ENCODE results near the gene GRIA4. TPM values are rescaled to one million over a fixed set of nuclear protein-coding genes. Genes with fewer than 3 reads are reported as not detected.

Gene GRIA4
- polyA plus RNA-seq, 1 of the 3 experiments (the other 2 are of a cell fraction) = 0.02 TPM

GRCh38 chr11:105639527-105639926 is 29.7 kb downstream of the GRIA4 start:
- DNase-seq = no peak
- no peaks in the 10 kb centered on the region for H3K36me3 ChIP-seq (replicated peaks in 1 of 2; ENCODE audit: control insufficient read depth in 1 of 2, insufficient read depth in 2 of 2, low read length in 1 of 2)
- no peak overlapping the region for H3K4me2 ChIP-seq
- no peak overlapping the region for H3K9ac ChIP-seq
- no peak overlapping the region for H3K27ac ChIP-seq (ENCODE audit: low read depth in 2 of 2, low read length in 1 of 2)
- WGBS (ENCODE audit: low lambda C conversion rate) = 50% methylated on average over 1 of the region's 1 CpG
- CTCF ChIA-PET = interaction anchor here (1.0 kb wide), 1 partner anchor 223 kb away, joined by 3 read pairs; no protein-coding TSS in a partner anchor
- H3K9me3 ChIP-seq = no peaks in the 10 kb centered on the region
- H3K27me3 ChIP-seq (ENCODE audit: insufficient read depth) = no peaks in the 10 kb centered on the region
- TF ChIP-seq GATA2 (CRISPR knock-in tag; IDR thresholded peaks at IDR 0.05) (peak; percentile 63), RCOR1 (IDR thresholded peaks at IDR 0.05; ENCODE audit: low read length) (0 out of 2 replicates have a peak, but pooled peaks have one; percentile 24), EP300 (IDR thresholded peaks at IDR 0.05; ENCODE audit: borderline replicate concordance in 1 of 2, low read depth in 1 of 2, low read length in 1 of 2) (peak in 1 of 2 experiments; percentile 34; a peak in 1 of 4 replicates), RFX5 (IDR thresholded peaks at IDR 0.05; ENCODE audit: low read length) (no peak)
- no peaks in the 10 kb centered on the region for H3K79me2 ChIP-seq (ENCODE audit: insufficient read depth)
- H2AFZ ChIP-seq (ENCODE audit: low read depth) = no peak overlapping the region
- H3K4me1 ChIP-seq (ENCODE audit: control insufficient read depth in 1 of 2, insufficient read depth in 2 of 2, low read depth in 1 of 2, low read length in 1 of 2) = no peaks in the 10 kb centered on the region; a peak in 1 of 4 replicates
- H4K20me1 ChIP-seq (ENCODE audit: insufficient read depth) = no peaks in the 10 kb centered on the region
- POLR2A ChIA-PET = no interaction called here
- H3K4me3 ChIP-seq (ENCODE audit: low read depth in 2 of 2, low read length in 1 of 2) = no peak overlapping the region
- no peaks in the 10 kb centered on the region for H3K9me2 ChIP-seq
- H3F3A ChIP-seq (replicated peaks; ENCODE audit: insufficient read depth) = no peaks in the 10 kb centered on the region

- Histone ChIP-seq H3K27ac (ENCODE audit: low read depth in 2 of 2, low read length in 1 of 2) (no peak overlapping the region), H3K4me3 (ENCODE audit: low read depth in 2 of 2, low read length in 1 of 2) (no peak overlapping the region), H4K20me1 (ENCODE audit: insufficient read depth) (no peaks in the 10 kb centered on the region), H3K36me3 (replicated peaks in 1 of 2; ENCODE audit: control insufficient read depth in 1 of 2, insufficient read depth in 2 of 2, low read length in 1 of 2) (no peaks in the 10 kb centered on the region), H3F3A (replicated peaks; ENCODE audit: insufficient read depth) (no peaks in the 10 kb centered on the region), H3K4me1 (ENCODE audit: control insufficient read depth in 1 of 2, insufficient read depth in 2 of 2, low read depth in 1 of 2, low read length in 1 of 2) (no peaks in the 10 kb centered on the region; a peak in 1 of 4 replicates), H3K4me2 (no peak overlapping the region), H2AFZ (ENCODE audit: low read depth) (no peak overlapping the region), H3K79me2 (ENCODE audit: insufficient read depth) (no peaks in the 10 kb centered on the region), H3K9me3 (no peaks in the 10 kb centered on the region), H3K9me2 (no peaks in the 10 kb centered on the region), H3K27me3 (ENCODE audit: insufficient read depth) (no peaks in the 10 kb centered on the region), H3K9ac (no peak overlapping the region)
- no peak for DNase-seq
- TF ChIP-seq EZH2phosphoT487 (IDR thresholded peaks at IDR 0.05; ENCODE audit: borderline replicate concordance, low read depth) (no peak), GATA2 (CRISPR knock-in tag; IDR thresholded peaks at IDR 0.05) (no peak), SMC3 (IDR thresholded peaks at IDR 0.05; ENCODE audit: low read depth, low read length) (no peak), USF2 (IDR thresholded peaks at IDR 0.05; ENCODE audit: borderline replicate concordance, low read depth, low read length) (no peak), CTCF (IDR thresholded peaks at IDR 0.05) (no peak), YY1 (IDR thresholded peaks at IDR 0.05; ENCODE audit: low read depth) (no peak)
- POLR2A ChIA-PET = no interaction called here
- CTCF ChIA-PET = no interaction called here
These were observed 31.6 kb downstream of the GRIA4 start for GRCh38 chr11:105641433-105641832.

- Histone ChIP-seq H3K9ac (no peak overlapping the region), H3K4me2 (no peak overlapping the region), H3K9me2 (no peaks in the 10 kb centered on the region), H3K4me1 (ENCODE audit: control insufficient read depth in 1 of 2, insufficient read depth in 2 of 2, low read depth in 1 of 2, low read length in 1 of 2) (no peaks in the 10 kb centered on the region; a peak in 1 of 4 replicates), H3K36me3 (replicated peaks in 1 of 2; ENCODE audit: control insufficient read depth in 1 of 2, insufficient read depth in 2 of 2, low read length in 1 of 2) (no peaks in the 10 kb centered on the region), H3K79me2 (ENCODE audit: insufficient read depth) (no peaks in the 10 kb centered on the region), H3K27ac (ENCODE audit: low read depth in 2 of 2, low read length in 1 of 2) (no peak overlapping the region), H2AFZ (ENCODE audit: low read depth) (no peak overlapping the region), H3K9me3 (no peaks in the 10 kb centered on the region), H4K20me1 (ENCODE audit: insufficient read depth) (no peaks in the 10 kb centered on the region), H3K27me3 (ENCODE audit: insufficient read depth) (no peaks in the 10 kb centered on the region), H3K4me3 (ENCODE audit: low read depth in 2 of 2, low read length in 1 of 2) (no peak overlapping the region), H3F3A (replicated peaks; ENCODE audit: insufficient read depth) (no peaks in the 10 kb centered on the region)
- ChIA-PET POLR2A (no interaction called here), CTCF (no interaction called here)
- no peak for DNase-seq
- TF ChIP-seq FOSL2 (IDR thresholded peaks at IDR 0.05; ENCODE audit: borderline replicate concordance, low read depth) (no peak), ZBTB33 (IDR thresholded peaks at IDR 0.05; ENCODE audit: borderline replicate concordance, low read depth) (no peak), RFX5 (IDR thresholded peaks at IDR 0.05; ENCODE audit: low read length) (no peak), MXI1 (IDR thresholded peaks at IDR 0.05; ENCODE audit: low read depth, low read length) (no peak), IRF3 (IDR thresholded peaks at IDR 0.05; ENCODE audit: low read depth, low read length) (no peak), RAD21 (IDR thresholded peaks at IDR 0.05; ENCODE audit: low read length) (no peak)
These were observed 33.0 kb downstream of the GRIA4 start for GRCh38 chr11:105642870-105643269.

All from SK-N-SH (cell line).